GM12864 (cell line): ENCODE measurements around the gene UNKL.

Experiments
- DNase-seq: peaks from one replicate; pipeline ENCODE4 v3.0.0-alpha.2; 2011; ENCODE audit warnings: low read depth
- H3K4me3 ChIP-seq: 2 replicates; pipeline ENCODE4 v1.5.1; 2011; ENCODE audit warnings: mild to moderate bottlenecking, low read depth, low read length, control low read depth
- TF ChIP-seq, protein P1 (sequence below): IDR thresholded peaks from 2 replicates; pipeline ENCODE4 v1.5.1; 2011; ENCODE audit warnings: low read depth, mild to moderate bottlenecking, moderate library complexity, low read length, control low read depth, inconsistent platforms; ENCODE audit errors: missing control alignments

Gene UNKL

DNA sequence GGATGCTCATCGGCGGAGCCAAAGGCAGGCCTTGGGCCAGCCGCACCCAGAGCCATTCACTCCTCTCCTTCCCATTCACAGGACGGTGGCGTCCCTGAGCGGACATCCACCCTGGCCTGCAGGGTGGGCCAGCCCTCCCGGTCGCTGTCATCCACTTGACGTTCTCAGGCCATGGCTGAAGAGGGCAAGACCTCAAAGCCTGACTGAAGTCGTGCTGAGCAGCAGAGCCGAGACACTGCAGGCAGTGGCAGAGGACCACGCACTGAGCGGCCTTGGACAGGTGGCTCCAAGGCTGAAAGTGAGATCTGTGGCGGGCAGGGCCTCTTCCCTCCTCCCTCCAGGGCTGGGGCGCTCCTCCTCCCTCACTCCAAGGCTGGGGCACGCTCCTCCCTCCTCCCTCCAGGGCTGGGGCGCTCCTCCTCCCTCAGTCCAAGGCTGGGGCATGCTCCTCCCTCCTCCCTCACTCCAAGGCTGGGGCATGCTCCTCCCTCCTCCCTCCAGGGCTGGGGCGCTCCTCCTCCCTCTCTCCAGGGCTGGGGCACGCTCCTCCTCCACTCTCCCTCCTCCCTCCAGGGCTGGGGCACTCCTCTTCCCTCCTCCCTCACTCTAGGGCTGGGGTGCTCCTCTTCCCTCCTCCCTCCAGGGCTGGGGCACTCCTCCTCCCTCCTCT, 38.6 kb downstream of the UNKL start:
- DNase-seq, result no peak
- no peak overlapping the region for H3K4me3 ChIP-seq
- TF ChIP-seq, protein P1, sequence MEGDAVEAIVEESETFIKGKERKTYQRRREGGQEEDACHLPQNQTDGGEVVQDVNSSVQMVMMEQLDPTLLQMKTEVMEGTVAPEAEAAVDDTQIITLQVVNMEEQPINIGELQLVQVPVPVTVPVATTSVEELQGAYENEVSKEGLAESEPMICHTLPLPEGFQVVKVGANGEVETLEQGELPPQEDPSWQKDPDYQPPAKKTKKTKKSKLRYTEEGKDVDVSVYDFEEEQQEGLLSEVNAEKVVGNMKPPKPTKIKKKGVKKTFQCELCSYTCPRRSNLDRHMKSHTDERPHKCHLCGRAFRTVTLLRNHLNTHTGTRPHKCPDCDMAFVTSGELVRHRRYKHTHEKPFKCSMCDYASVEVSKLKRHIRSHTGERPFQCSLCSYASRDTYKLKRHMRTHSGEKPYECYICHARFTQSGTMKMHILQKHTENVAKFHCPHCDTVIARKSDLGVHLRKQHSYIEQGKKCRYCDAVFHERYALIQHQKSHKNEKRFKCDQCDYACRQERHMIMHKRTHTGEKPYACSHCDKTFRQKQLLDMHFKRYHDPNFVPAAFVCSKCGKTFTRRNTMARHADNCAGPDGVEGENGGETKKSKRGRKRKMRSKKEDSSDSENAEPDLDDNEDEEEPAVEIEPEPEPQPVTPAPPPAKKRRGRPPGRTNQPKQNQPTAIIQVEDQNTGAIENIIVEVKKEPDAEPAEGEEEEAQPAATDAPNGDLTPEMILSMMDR, result no peak

DNA sequence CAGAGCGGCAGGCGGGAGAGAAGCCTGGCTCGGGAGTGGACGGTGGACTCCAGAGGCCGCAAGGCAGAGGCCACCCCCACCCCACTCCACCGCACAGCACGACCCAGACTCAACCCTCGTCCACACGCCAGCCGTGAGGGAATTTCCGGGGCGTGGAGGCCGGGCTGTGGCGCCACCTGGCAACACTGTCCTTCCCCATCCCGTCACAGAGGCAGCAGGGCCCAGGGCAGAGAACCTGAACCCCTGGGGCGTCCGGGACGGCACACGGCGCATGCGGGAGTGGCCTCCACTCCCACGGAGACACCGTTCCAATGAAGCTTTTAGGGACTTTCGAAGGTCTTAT, 39.2 kb downstream of the UNKL start:
- no peak overlapping the region for H3K4me3 ChIP-seq
- no peak for DNase-seq
- TF ChIP-seq, protein P1, result no peak

DNA sequence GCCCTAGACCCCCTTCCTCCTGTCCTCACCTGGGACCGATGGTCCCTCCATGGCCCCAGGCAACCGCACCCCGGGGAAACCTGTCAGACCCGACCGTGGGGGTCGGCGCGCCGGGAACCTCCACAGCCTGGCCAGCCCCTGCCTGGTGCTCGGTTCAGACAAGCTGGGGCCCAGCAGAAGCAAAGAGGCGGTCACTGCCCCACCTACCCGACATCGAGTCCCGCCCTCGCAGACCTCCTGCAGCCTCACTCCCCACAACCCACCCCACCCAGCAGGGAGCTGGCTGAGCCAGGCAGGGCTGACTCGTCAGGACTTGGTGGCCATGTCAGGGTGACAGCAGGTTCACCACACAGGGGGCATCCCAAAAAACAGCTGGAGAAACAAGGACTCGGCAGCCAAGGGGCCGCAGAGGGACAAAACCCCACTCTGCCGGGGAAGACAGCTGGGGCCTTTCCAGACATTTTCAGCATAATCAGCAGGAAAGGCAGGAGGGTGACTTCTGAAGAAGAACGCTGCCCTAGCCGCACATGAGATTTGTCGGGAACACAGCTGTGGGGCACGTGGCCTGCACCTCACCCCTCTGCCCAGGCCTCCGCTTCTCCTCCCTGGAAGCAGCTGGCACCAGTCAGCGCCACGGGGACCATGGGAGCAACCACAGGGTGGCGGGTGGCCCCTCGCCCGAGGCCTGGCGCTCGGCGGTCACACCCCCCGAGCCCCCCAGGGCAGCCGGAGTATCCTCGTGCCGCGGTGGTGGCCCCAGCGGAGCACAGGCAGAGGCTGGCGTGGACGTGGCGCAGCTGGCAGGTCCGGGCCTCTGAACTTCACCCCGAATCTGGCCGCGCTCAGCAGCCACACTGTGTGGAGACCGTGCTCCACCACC, 39.8 kb downstream of the UNKL start:
- TF ChIP-seq, protein P1, result no peak
- no peak for DNase-seq
- no peak overlapping the region for H3K4me3 ChIP-seq

DNA sequence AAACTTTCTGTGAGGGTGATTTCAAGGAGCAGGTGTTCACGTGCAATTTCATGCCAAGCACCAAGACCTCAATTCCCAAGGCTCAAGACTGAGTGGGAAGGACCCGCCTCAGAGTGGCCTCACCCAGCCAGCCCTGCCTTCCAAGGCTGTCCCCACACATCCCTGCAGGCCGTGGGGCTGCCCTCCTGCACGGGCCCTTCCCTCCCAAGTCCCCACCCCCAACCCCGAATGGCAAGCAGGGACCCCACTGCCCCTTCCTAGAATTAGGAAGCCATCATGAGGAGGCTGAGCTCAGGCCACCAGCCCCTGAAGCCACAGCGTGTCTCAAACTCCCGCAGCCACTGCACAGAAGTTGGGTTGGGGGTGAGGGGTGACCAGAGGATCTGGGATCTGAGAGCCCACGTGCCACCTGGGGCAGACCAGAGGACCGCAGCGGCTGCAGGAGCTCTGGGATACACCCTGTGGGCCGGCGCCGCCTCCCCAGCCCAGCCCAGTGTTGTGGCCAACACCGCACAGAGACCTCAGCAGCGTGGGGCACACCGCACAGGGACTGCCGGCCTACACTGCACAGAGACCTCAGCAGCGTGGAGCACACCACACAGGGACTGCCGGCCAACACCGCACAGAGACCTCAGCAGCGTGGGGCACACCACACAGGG, 42.1 kb downstream of the UNKL start:
- no peak for DNase-seq
- H3K4me3 ChIP-seq, result no peak overlapping the region
- TF ChIP-seq, protein P1, result no peak

DNA sequence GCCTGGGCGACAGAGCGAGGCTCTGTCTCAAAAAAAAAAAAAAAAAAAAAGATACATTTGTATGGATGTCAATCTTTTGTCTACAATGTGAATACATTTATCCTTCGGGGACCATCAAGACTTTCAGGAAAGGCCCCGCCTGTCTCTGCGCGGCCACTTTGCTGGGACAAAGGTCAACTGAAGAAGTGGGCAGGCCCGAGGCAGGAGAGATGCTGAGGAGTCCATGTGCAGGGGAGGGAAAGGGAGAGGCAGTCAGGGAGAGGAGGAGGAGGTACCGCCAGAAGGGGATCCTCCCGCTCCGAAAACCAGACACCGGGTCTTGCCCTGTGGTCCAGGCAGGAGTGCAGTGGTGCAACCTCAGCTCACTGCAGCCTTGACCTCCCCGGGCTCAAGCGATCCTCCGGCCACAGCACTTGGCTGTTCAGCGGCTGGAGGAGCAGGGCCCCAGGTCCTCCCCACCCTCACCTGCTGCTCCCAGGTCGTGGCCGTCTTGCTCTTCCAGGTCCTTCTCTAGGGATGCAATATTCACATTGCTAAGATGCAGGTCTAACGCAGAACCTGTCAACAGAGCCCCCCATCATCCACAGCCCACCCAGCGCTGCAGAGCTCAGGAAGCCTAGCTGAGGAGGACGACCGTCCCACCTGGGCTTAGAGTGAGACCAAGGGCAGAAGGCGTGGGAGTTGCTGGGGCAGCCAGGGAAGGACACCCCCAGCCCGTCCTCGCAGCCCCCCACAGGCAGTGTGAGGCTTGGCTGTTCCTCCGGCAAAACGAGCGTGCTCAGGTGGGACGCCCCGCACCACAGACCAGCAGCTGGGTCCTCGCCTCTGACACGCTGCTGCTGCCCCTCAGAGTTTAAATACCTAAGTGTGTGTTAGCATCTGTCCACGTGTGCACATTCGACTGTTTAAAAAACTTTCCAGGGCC, 43.2 kb downstream of the UNKL start:
- DNase-seq, result no peak
- no peak overlapping the region for H3K4me3 ChIP-seq
- TF ChIP-seq, protein P1, result no peak

DNA sequence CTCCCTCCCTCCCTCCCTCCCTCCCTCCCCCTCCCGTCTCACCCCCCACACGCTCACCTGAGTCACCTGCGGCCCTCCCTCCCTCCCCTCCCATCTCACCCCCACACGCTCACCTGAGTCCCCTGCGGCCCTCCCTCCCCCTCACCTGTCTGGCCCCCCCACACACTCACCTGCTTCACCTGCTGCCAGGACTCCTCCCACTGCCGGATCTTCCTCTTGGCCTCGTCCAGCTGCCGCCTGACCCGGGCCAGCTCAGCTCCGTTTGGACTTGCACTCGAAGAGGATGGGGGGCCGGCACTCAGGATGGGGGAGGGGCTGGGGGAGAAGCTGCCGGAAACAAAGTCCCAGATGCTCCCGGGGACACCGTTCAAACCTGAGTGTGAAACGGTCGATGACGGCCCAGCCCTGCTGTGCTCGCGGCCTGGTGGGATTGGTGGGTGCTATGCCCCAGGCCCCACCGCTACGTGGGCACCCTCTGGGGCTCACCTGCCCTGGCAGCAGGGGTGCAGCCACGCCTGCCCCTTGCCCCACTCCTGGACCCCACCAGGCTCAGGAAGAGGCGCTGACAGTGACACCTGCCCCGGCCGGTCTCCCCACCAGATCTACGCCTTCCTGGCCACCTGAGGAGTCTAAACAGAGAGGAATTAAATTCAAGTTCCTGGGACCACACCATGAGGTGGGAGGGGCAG, 46.9 kb downstream of the UNKL start:
- no peak overlapping the region for H3K4me3 ChIP-seq
- TF ChIP-seq, protein P1, result no peak
- no peak for DNase-seq
